ENCODE results near the gene NR1H4. TPM values are rescaled to one million over a fixed set of nuclear protein-coding genes. Genes with fewer than 3 reads are reported as not detected.

The NR1H4 gene
- total RNA-seq, 1 donor from 2014 or later: not detected

DNA sequence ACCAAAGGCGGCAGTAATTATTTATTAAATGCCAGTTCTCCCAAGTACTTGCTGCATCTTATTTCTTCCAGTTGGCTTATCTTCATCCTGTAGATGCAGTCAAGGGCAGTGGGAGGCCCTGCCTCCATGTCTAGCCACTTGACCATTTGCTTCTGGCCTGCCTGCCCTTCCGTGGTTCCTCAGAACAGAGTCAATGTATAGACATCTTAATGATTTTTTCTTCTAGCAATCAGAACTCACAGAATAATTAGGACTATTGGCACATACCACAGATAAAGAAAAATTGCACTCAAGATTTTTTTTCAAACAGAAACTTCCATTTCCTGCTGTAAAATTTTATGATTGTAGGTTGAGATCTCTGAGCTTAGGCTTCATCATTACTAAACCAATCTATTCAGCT, 20.9 kb downstream of the NR1H4 start:
- Histone ChIP-seq H3K9me3 (ENCODE audit: insufficient read depth, low read depth, low read length) (no peaks in the 10 kb centered on the region), H3K9ac (ENCODE audit: low read length) (no peak overlapping the region), H3K4me2 (ENCODE audit: low read length) (no peak overlapping the region), H3K27ac (ENCODE audit: low read depth, low read length) (no peak overlapping the region), H3K36me3 (ENCODE audit: insufficient read depth, low read length) (no peaks in the 10 kb centered on the region), H2AFZ (ENCODE audit: low read depth, low read length) (no peak overlapping the region), H3K79me2 (ENCODE audit: insufficient read depth, low read length) (no peaks in the 10 kb centered on the region), H3K4me3 (ENCODE audit: insufficient read depth, low read depth, low read length) (no peak overlapping the region), H3K27me3 (ENCODE audit: insufficient read depth, low read length) (no peaks in the 10 kb centered on the region), H3K4me1 (ENCODE audit: insufficient read depth, low read length) (no peaks in the 10 kb centered on the region), H4K20me1 (ENCODE audit: insufficient read depth, low read length) (no peaks in the 10 kb centered on the region)
- no peak overlapping the region for H3K4me3 Mint-ChIP-seq (ENCODE audit: unreplicated experiment)
- DNase-seq (ENCODE audit: low read depth) (no peak), FAIRE-seq (no peak)
- H3K36me3 Mint-ChIP-seq (ENCODE audit: low read depth, unreplicated experiment): no peaks in the 10 kb centered on the region
- H3K4me1 Mint-ChIP-seq (ENCODE audit: low read depth, unreplicated experiment): peaks cover 3% of the 10 kb centered on the region
- no peaks in the 10 kb centered on the region for H3K27me3 Mint-ChIP-seq (ENCODE audit: low read depth, unreplicated experiment)
- no peak overlapping the region for H3K27ac Mint-ChIP-seq (ENCODE audit: unreplicated experiment)
- no peaks in the 10 kb centered on the region for H3K9me3 Mint-ChIP-seq (ENCODE audit: unreplicated experiment)
- TF ChIP-seq, protein P1, sequence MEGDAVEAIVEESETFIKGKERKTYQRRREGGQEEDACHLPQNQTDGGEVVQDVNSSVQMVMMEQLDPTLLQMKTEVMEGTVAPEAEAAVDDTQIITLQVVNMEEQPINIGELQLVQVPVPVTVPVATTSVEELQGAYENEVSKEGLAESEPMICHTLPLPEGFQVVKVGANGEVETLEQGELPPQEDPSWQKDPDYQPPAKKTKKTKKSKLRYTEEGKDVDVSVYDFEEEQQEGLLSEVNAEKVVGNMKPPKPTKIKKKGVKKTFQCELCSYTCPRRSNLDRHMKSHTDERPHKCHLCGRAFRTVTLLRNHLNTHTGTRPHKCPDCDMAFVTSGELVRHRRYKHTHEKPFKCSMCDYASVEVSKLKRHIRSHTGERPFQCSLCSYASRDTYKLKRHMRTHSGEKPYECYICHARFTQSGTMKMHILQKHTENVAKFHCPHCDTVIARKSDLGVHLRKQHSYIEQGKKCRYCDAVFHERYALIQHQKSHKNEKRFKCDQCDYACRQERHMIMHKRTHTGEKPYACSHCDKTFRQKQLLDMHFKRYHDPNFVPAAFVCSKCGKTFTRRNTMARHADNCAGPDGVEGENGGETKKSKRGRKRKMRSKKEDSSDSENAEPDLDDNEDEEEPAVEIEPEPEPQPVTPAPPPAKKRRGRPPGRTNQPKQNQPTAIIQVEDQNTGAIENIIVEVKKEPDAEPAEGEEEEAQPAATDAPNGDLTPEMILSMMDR (IDR thresholded peaks at IDR 0.05; ENCODE audit: insufficient read depth, low read depth, low read length): no peak
- TF ChIP-seq EZH2 (IDR thresholded peaks at IDR 0.05; ENCODE audit: insufficient read depth, low read length): no peak

DNA sequence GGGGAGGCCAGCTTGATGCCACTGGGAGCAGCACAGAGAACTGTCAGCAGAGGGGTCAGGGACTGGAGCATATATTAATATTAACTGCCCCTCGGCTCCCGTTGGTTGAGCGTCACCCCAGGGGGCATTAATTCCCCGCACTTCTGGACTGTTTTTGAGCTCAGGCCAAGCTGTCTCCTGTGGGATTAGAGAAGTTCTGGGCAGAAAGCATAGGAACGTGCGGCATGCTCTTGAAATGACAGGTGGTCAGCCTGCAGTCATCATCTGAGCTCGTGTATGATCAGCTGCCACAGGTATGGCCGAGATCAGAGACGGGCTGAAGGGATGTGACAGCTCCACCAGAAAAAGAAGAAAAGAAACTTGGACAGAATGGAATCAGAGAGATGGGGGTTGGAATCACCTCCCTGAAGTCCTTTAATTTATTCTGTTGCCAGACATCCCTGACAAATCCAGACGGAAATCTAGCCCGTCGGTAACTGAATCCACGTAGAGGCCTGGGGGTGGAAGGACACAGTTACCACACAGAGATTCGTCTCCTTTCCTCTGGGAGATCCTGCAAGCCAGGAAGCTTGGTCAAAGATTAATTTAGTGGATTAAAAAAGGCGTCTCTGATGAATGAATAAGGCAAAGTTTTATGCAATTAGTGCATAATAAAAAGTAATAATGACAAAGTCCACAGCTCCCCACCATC, 23.6 kb downstream of the NR1H4 start:
- no peak for FAIRE-seq
- no peaks in the 10 kb centered on the region for H3K36me3 Mint-ChIP-seq (ENCODE audit: low read depth, unreplicated experiment)

DNA sequence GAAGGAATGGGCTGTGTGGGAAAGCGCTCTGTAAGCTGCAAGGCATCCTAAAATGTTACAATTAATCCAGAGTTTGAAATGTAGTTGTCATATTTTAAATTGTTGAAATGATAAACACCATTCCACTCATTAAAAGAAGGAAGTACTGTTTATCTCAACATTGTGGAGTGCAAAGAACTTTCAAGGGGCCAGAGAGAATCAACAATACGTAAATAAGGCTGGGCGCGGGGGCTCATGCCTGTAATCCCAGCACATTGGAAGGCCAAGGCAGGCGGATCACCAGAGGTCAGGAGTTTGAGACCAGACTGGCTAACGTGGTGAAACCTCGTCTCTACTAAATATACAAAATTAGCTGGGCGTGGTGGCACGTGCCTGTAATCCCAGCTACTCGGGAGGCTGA, 24.5 kb downstream of the NR1H4 start:
- Mint-ChIP-seq H3K9me3 (ENCODE audit: unreplicated experiment) (no peaks in the 10 kb centered on the region), H3K4me3 (ENCODE audit: unreplicated experiment) (no peak overlapping the region), H3K27ac (ENCODE audit: unreplicated experiment) (no peak overlapping the region), H3K4me1 (ENCODE audit: low read depth, unreplicated experiment) (peaks cover 3% of the 10 kb centered on the region), H3K27me3 (ENCODE audit: low read depth, unreplicated experiment) (no peaks in the 10 kb centered on the region), H3K36me3 (ENCODE audit: low read depth, unreplicated experiment) (no peaks in the 10 kb centered on the region)
- H3K4me1 ChIP-seq (ENCODE audit: insufficient read depth, low read length): no peaks in the 10 kb centered on the region
- TF ChIP-seq, protein P1 (IDR thresholded peaks at IDR 0.05; ENCODE audit: insufficient read depth, low read depth, low read length): no peak
- TF ChIP-seq EZH2 (IDR thresholded peaks at IDR 0.05; ENCODE audit: insufficient read depth, low read length): no peak
- no peak overlapping the region for H2AFZ ChIP-seq (ENCODE audit: low read depth, low read length)
- no peak overlapping the region for H3K9ac ChIP-seq (ENCODE audit: low read length)
- no peaks in the 10 kb centered on the region for H3K36me3 ChIP-seq (ENCODE audit: insufficient read depth, low read length)
- H3K4me2 ChIP-seq (ENCODE audit: low read length): no peak overlapping the region
- no peaks in the 10 kb centered on the region for H4K20me1 ChIP-seq (ENCODE audit: insufficient read depth, low read length)
- no peak overlapping the region for H3K4me3 ChIP-seq (ENCODE audit: insufficient read depth, low read depth, low read length)
- H3K79me2 ChIP-seq (ENCODE audit: insufficient read depth, low read length): no peaks in the 10 kb centered on the region
- H3K9me3 ChIP-seq (ENCODE audit: insufficient read depth, low read depth, low read length): no peaks in the 10 kb centered on the region
- no peak for DNase-seq (ENCODE audit: low read depth)
- H3K27me3 ChIP-seq (ENCODE audit: insufficient read depth, low read length): no peaks in the 10 kb centered on the region
- no peak for FAIRE-seq
- H3K27ac ChIP-seq (ENCODE audit: low read depth, low read length): no peak overlapping the region

More for the DNA sequence above, 23.6 kb downstream of the NR1H4 start:
- H3K27me3 Mint-ChIP-seq (ENCODE audit: low read depth, unreplicated experiment): no peaks in the 10 kb centered on the region
- Histone ChIP-seq H3K27ac (ENCODE audit: low read depth, low read length) (no peak overlapping the region), H4K20me1 (ENCODE audit: insufficient read depth, low read length) (no peaks in the 10 kb centered on the region), H2AFZ (ENCODE audit: low read depth, low read length) (no peak overlapping the region), H3K79me2 (ENCODE audit: insufficient read depth, low read length) (no peaks in the 10 kb centered on the region), H3K4me1 (ENCODE audit: insufficient read depth, low read length) (no peaks in the 10 kb centered on the region), H3K9ac (ENCODE audit: low read length) (no peak overlapping the region), H3K9me3 (ENCODE audit: insufficient read depth, low read depth, low read length) (no peaks in the 10 kb centered on the region), H3K27me3 (ENCODE audit: insufficient read depth, low read length) (no peaks in the 10 kb centered on the region), H3K4me3 (ENCODE audit: insufficient read depth, low read depth, low read length) (no peak overlapping the region), H3K4me2 (ENCODE audit: low read length) (no peak overlapping the region), H3K36me3 (ENCODE audit: insufficient read depth, low read length) (no peaks in the 10 kb centered on the region)
- TF ChIP-seq, protein P1 (IDR thresholded peaks at IDR 0.05; ENCODE audit: insufficient read depth, low read depth, low read length): no peak
- TF ChIP-seq EZH2 (IDR thresholded peaks at IDR 0.05; ENCODE audit: insufficient read depth, low read length): no peak
- peaks cover 3% of the 10 kb centered on the region for H3K4me1 Mint-ChIP-seq (ENCODE audit: low read depth, unreplicated experiment)
- H3K27ac Mint-ChIP-seq (ENCODE audit: unreplicated experiment): no peak overlapping the region
- H3K4me3 Mint-ChIP-seq (ENCODE audit: unreplicated experiment): no peak overlapping the region
- no peak for DNase-seq (ENCODE audit: low read depth)
- H3K9me3 Mint-ChIP-seq (ENCODE audit: unreplicated experiment): no peaks in the 10 kb centered on the region

Data from astrocyte (in vitro differentiated cells and primary cell).